Neural cell (in vitro differentiated cells): ENCODE results near the gene CPEB3. TPM values are rescaled to one million over a fixed set of nuclear protein-coding genes. Genes with fewer than 3 reads are reported as not detected.

Source experiments
- H2AFZ ChIP-seq: fragments of 200-600, 300-800 bp; sonication (generic), shearing (Covaris generic); 2 replicates; pipeline ENCODE4 v1.6.0; 2014; ENCODE audit warnings: low read depth, mild to moderate bottlenecking, antibody characterized with exemption, low read length, moderate library complexity
- H3F3A ChIP-seq: fragments of 200-600 bp; shearing (Covaris generic); 2 replicates; pipeline ENCODE4 v1.6.1; 2016; ENCODE audit warnings: mild to moderate bottlenecking, moderate library complexity, mixed read lengths, antibody characterized with exemption, low read length; ENCODE audit not compliant: insufficient read depth, poor library complexity, severe bottlenecking
- H3K27ac ChIP-seq: fragments of 200-600, 300-800 bp; sonication (generic), shearing (Covaris generic); 2 replicates; pipeline ENCODE4 v1.5.1; 2014; ENCODE audit warnings: mild to moderate bottlenecking, low read length, moderate library complexity
- H3K27me3 ChIP-seq: fragments of 300-800, 200-600 bp; sonication (generic), shearing (Covaris generic); 2 replicates; pipeline ENCODE4 v1.6.0; 2014; ENCODE audit warnings: mild to moderate bottlenecking, low read depth, low read length, moderate library complexity; ENCODE audit not compliant: insufficient read depth
- H3K36me3 ChIP-seq: fragments of 300-800, 200-600 bp; sonication (generic), shearing (Covaris generic); 2 replicates; pipeline ENCODE4 v1.5.1; 2014; ENCODE audit warnings: mild to moderate bottlenecking, antibody characterized with exemption, low read length, moderate library complexity; ENCODE audit not compliant: insufficient read depth
- H3K4me2 ChIP-seq: fragments of 300-800, 200-600 bp; sonication (generic), shearing (Covaris generic); 2 replicates; pipeline ENCODE4 v1.6.0; 2014; ENCODE audit warnings: mild to moderate bottlenecking, low read length
- H3K4me3 ChIP-seq: fragments of 300-800, 200-600 bp; sonication (generic), shearing (Covaris generic); 2 replicates; pipeline ENCODE4 v1.5.1; 2014; ENCODE audit warnings: mild to moderate bottlenecking, low read length, moderate library complexity
- H3K79me2 ChIP-seq: fragments of 200-600 bp; shearing (Covaris generic); replicated peaks from 2 replicates; pipeline ENCODE4 v1.6.0; 2014; ENCODE audit warnings: mild to moderate bottlenecking, low read length, moderate library complexity; ENCODE audit not compliant: insufficient read depth
- H3K9ac ChIP-seq: fragments of 300-800, 200-600 bp; sonication (generic), shearing (Covaris generic); 2 replicates; pipeline ENCODE4 v1.6.1; 2016; ENCODE audit warnings: mild to moderate bottlenecking, low read length, mixed read lengths
- H3K9me2 ChIP-seq: fragments of 200-600 bp; shearing (Covaris generic); 2 replicates; pipeline ENCODE4 v1.6.1; 2016; ENCODE audit warnings: mild to moderate bottlenecking, low read length, mixed read lengths; ENCODE audit not compliant: insufficient read depth
- H3K9me3 ChIP-seq: fragments of 200-600, 300-800 bp; sonication (generic), shearing (Covaris generic); 2 replicates; pipeline ENCODE4 v1.6.1; 2016; ENCODE audit warnings: mild to moderate bottlenecking, mixed run types, low read length, moderate library complexity, mixed read lengths
- H4K20me1 ChIP-seq: fragments of 200-600 bp; shearing (Covaris generic); 2 replicates; pipeline ENCODE4 v1.6.1; 2016; ENCODE audit warnings: mild to moderate bottlenecking, mixed run types; ENCODE audit not compliant: insufficient read depth
- EP300 ChIP-seq: fragments of 450-650 bp; conservative IDR thresholded peaks from 2 replicates; pipeline ENCODE4 v1.6.1; 2014; ENCODE audit warnings: antibody characterized with exemption, mild to moderate bottlenecking, moderate library complexity; ENCODE audit not compliant: poor library complexity, severe bottlenecking
- EZH2 ChIP-seq: fragments of 200-600, 300-800 bp; shearing (Covaris generic), sonication (generic); IDR thresholded peaks from 2 replicates; pipeline ENCODE4 v1.6.1; 2014; ENCODE audit warnings: antibody characterized with exemption, low read length, borderline replicate concordance, mild to moderate bottlenecking; ENCODE audit not compliant: insufficient read depth, poor library complexity, severe bottlenecking
- MXI1 ChIP-seq: fragments of 450-650 bp; conservative IDR thresholded peaks from 2 replicates; pipeline ENCODE4 v1.6.1; 2014; ENCODE audit warnings: antibody characterized with exemption, mild to moderate bottlenecking; ENCODE audit not compliant: poor library complexity, severe bottlenecking
- POLR2AphosphoS5 ChIP-seq: IDR thresholded peaks from 2 replicates; pipeline ENCODE4 v1.6.1; 2012
- RAD21 ChIP-seq: fragments of 450-650 bp; conservative IDR thresholded peaks from 2 replicates; pipeline ENCODE4 v1.6.1; 2014; ENCODE audit warnings: antibody characterized with exemption, mild to moderate bottlenecking, moderate library complexity
- SMC3 ChIP-seq: fragments of 450-650 bp; conservative IDR thresholded peaks from 2 replicates; pipeline ENCODE4 v1.6.1; 2014; ENCODE audit warnings: antibody characterized with exemption, mild to moderate bottlenecking, moderate library complexity; ENCODE audit not compliant: poor library complexity
- TAF1 ChIP-seq: IDR thresholded peaks from 2 replicates; pipeline ENCODE4 v1.6.1; 2012; ENCODE audit warnings: low read depth
- polyA plus RNA-seq: library from polyadenylated mRNA; depleted of rRNA; stranded (reverse); fragments of >200 nt; gene quantifications from 2 replicates; pipeline ENCODE4 v1.2.3, GENCODE V29; 2014
- TF ChIP-seq, protein P1 (sequence below): IDR thresholded peaks from 2 replicates; pipeline ENCODE4 v1.6.1; 2012; ENCODE audit warnings: borderline replicate concordance
- TF ChIP-seq, protein P2 (sequence below): fragments of 450-650 bp; IDR thresholded peaks from 2 replicates; pipeline ENCODE4 v1.5.1; 2014; ENCODE audit warnings: antibody characterized with exemption, mild to moderate bottlenecking, moderate library complexity; ENCODE audit not compliant: poor library complexity, severe bottlenecking

Gene CPEB3
- polyA plus RNA-seq, 1 donor from 2014 or later, result 20.0 TPM

DNA sequence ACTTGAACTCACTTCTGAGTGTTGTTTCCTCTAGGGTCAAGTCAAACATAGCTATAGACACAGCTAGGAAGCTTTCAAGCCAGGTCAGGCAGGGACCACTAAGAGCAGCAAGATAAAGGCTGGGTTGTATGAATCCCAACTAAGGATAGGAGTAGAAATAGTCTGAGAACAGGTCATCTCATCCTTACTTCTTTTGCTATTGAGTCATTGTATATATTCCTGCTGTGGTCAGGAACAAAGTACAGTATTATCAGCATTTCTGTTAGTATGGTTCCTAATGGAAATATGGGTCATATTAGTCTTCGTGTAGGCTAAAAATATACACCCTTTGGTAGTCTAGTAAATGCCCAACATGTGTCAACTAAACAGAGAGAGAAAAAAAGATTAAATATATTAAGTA, 222.0 kb downstream of the CPEB3 start:
- no peaks in the 10 kb centered on the region for H4K20me1 ChIP-seq
- no peak overlapping the region for H3K4me2 ChIP-seq
- H2AFZ ChIP-seq, result no peak overlapping the region
- no peaks in the 10 kb centered on the region for H3K36me3 ChIP-seq
- H3K27ac ChIP-seq, result no peak overlapping the region
- no peak overlapping the region for H3K4me3 ChIP-seq
- H3K9me3 ChIP-seq, result no peaks in the 10 kb centered on the region
- H3K9me2 ChIP-seq, result no peaks in the 10 kb centered on the region
- TF ChIP-seq MXI1 (no peak), EP300 (no peak)
- TF ChIP-seq, protein P1, sequence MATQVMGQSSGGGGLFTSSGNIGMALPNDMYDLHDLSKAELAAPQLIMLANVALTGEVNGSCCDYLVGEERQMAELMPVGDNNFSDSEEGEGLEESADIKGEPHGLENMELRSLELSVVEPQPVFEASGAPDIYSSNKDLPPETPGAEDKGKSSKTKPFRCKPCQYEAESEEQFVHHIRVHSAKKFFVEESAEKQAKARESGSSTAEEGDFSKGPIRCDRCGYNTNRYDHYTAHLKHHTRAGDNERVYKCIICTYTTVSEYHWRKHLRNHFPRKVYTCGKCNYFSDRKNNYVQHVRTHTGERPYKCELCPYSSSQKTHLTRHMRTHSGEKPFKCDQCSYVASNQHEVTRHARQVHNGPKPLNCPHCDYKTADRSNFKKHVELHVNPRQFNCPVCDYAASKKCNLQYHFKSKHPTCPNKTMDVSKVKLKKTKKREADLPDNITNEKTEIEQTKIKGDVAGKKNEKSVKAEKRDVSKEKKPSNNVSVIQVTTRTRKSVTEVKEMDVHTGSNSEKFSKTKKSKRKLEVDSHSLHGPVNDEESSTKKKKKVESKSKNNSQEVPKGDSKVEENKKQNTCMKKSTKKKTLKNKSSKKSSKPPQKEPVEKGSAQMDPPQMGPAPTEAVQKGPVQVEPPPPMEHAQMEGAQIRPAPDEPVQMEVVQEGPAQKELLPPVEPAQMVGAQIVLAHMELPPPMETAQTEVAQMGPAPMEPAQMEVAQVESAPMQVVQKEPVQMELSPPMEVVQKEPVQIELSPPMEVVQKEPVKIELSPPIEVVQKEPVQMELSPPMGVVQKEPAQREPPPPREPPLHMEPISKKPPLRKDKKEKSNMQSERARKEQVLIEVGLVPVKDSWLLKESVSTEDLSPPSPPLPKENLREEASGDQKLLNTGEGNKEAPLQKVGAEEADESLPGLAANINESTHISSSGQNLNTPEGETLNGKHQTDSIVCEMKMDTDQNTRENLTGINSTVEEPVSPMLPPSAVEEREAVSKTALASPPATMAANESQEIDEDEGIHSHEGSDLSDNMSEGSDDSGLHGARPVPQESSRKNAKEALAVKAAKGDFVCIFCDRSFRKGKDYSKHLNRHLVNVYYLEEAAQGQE, result no peak
- H3K79me2 ChIP-seq, result no peaks in the 10 kb centered on the region
- no peaks in the 10 kb centered on the region for H3K27me3 ChIP-seq
- no peaks in the 10 kb centered on the region for H3F3A ChIP-seq
- no peak overlapping the region for H3K9ac ChIP-seq

DNA sequence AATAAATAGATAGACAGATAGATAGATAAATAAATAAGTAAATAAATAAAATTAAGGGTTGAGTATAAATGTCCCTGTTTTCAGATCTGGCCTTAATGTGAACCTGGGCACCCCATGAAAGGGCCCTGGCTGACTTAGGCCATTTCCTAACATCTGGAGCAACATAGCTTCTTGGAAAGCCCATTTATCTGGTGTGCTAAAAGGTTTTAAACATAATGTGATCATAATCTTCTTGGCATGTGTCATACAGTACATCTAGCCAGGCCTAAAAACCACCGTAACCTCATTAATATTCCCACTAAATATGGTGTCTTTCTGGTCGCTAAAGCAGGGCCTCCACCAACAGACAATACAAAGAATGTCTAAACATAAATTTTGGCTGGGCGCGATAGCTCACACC, 224.5 kb downstream of the CPEB3 start:
- Histone ChIP-seq H4K20me1 (no peaks in the 10 kb centered on the region), H3F3A (no peaks in the 10 kb centered on the region), H3K9me3 (no peaks in the 10 kb centered on the region), H3K9ac (no peak overlapping the region), H3K27me3 (no peaks in the 10 kb centered on the region), H3K9me2 (no peaks in the 10 kb centered on the region), H3K4me3 (no peak overlapping the region), H3K79me2 (no peaks in the 10 kb centered on the region), H2AFZ (no peak overlapping the region), H3K4me2 (no peak overlapping the region), H3K27ac (no peak overlapping the region), H3K36me3 (no peaks in the 10 kb centered on the region)
- TF ChIP-seq MXI1 (no peak), SMC3 (no peak)

DNA sequence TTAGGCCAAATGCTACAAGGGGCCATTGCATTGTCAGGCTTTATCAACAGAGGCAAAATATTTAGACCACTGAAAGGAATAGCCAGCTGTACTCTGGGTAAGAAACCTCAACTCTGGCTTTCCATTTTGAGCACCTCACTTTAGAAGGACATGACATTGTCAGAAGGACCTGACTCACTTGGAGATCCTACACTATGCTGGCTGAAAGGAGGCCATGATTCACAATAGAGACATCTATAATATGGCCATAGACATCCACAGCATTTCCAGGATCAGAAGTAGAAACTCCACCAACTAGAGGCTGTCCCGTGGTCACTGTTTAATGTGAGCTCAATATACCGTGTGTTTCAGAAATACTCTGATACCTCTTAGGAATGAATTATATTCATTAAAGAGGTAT, 226.4 kb downstream of the CPEB3 start:
- Histone ChIP-seq H3K79me2 (no peaks in the 10 kb centered on the region), H3K4me3 (no peak overlapping the region), H3K9me2 (no peaks in the 10 kb centered on the region), H4K20me1 (no peaks in the 10 kb centered on the region), H3K9ac (no peak overlapping the region), H3K36me3 (no peaks in the 10 kb centered on the region), H3K27me3 (no peaks in the 10 kb centered on the region), H2AFZ (no peak overlapping the region), H3K4me2 (no peak overlapping the region), H3K27ac (no peak overlapping the region), H3F3A (no peaks in the 10 kb centered on the region), H3K9me3 (no peaks in the 10 kb centered on the region)
- TF ChIP-seq, protein P1, result no peak
- no peak for TF ChIP-seq TAF1
- TF ChIP-seq RAD21, result no peak
- TF ChIP-seq EZH2, result no peak
- TF ChIP-seq, protein P2, sequence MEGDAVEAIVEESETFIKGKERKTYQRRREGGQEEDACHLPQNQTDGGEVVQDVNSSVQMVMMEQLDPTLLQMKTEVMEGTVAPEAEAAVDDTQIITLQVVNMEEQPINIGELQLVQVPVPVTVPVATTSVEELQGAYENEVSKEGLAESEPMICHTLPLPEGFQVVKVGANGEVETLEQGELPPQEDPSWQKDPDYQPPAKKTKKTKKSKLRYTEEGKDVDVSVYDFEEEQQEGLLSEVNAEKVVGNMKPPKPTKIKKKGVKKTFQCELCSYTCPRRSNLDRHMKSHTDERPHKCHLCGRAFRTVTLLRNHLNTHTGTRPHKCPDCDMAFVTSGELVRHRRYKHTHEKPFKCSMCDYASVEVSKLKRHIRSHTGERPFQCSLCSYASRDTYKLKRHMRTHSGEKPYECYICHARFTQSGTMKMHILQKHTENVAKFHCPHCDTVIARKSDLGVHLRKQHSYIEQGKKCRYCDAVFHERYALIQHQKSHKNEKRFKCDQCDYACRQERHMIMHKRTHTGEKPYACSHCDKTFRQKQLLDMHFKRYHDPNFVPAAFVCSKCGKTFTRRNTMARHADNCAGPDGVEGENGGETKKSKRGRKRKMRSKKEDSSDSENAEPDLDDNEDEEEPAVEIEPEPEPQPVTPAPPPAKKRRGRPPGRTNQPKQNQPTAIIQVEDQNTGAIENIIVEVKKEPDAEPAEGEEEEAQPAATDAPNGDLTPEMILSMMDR, result no peak
- no peak for TF ChIP-seq MXI1
- TF ChIP-seq POLR2AphosphoS5, result no peak
- no peak for TF ChIP-seq SMC3
